ENCODE results near the gene HOXA7.

The HOXA7 gene

GRCh38 chr7:27118580-27118979 lies 37.9 kb downstream of the HOXA7 start:
- DNase-seq (ENCODE audit: low spot score): no peak

GRCh38 chr7:27117887-27118491 lies 38.5 kb downstream of the HOXA7 start:
- no peak for DNase-seq (ENCODE audit: low spot score)

- DNase-seq (ENCODE audit: low spot score): no peak
Measured at GRCh38 chr7:27116962-27117886, 39.3 kb downstream of the HOXA7 start.

- DNase-seq (ENCODE audit: low spot score): no peak
Measured at GRCh38 chr7:27116031-27116961, 40.2 kb downstream of the HOXA7 start.

- DNase-seq (ENCODE audit: low spot score): no peak
Measured at GRCh38 chr7:27115221-27116026, 41.1 kb downstream of the HOXA7 start.

GRCh38 chr7:27114881-27115220 lies 41.6 kb downstream of the HOXA7 start:
- DNase-seq (ENCODE audit: low spot score): no peak

- no peak for DNase-seq (ENCODE audit: low spot score)
Measured at GRCh38 chr7:27113991-27114769, 42.3 kb downstream of the HOXA7 start.

GRCh38 chr7:27112955-27113949 lies 43.2 kb downstream of the HOXA7 start:
- no peak for DNase-seq (ENCODE audit: low spot score)

GRCh38 chr7:27112361-27112760 lies 44.1 kb downstream of the HOXA7 start:
- DNase-seq (ENCODE audit: low spot score): no peak

GRCh38 chr7:27111751-27112277 lies 44.7 kb downstream of the HOXA7 start:
- DNase-seq (ENCODE audit: low spot score): no peak

- DNase-seq (ENCODE audit: low spot score): peak; percentile 70
Measured at GRCh38 chr7:27111042-27111750, 45.3 kb downstream of the HOXA7 start.

- DNase-seq (ENCODE audit: low spot score): peak; percentile 55
Measured at GRCh38 chr7:27110186-27111031, 46.1 kb downstream of the HOXA7 start.

GRCh38 chr7:27109466-27110185 lies 46.8 kb downstream of the HOXA7 start:
- DNase-seq (ENCODE audit: low spot score): no peak

GRCh38 chr7:27108390-27109127 lies 47.9 kb downstream of the HOXA7 start:
- no peak for DNase-seq (ENCODE audit: low spot score)

GRCh38 chr7:27107391-27108381 lies 48.8 kb downstream of the HOXA7 start:
- no peak for DNase-seq (ENCODE audit: low spot score)

Data from AG08395 (cell line).